ENCODE data around the gene CD74. TPM values are rescaled to one million over a fixed set of nuclear protein-coding genes. Genes with fewer than 3 reads are reported as not detected.

The CD74 gene
- total and polyA plus RNA-seq, 2 of the 8 experiments (the other 6 are each of a cell fraction or from before 2014, with no cell fraction given): 45.9 to 61.0 TPM

GRCh38 chr5:150400316-150401075 is 12.2 kb downstream of the CD74 start:
- H2BK5ac ChIP-seq (ENCODE audit: low read depth, low read length): no peak overlapping the region
- H3K9me3 ChIP-seq (ENCODE audit: insufficient read depth in 2 of 2, low read depth in 1 of 2, low read length in 1 of 2): no peaks in the 10 kb centered on the region
- POLR2A ChIA-PET (ENCODE audit: partially characterized antibody): interaction anchor here (0.8 to 19.1 kb wide), 12 partner anchors 10 to 49 kb away, joined by 3 to 455 read pairs (median 6); partner anchors contain the start of genes CD74, RPS14 and TCOF1
- no peak overlapping the region for H2AFZ ChIP-seq (ENCODE audit: low read length)
- no peak overlapping the region for H3K56ac ChIP-seq (replicated peaks; ENCODE audit: insufficient read length, low read depth, low read length)
- no peak overlapping the region for H3K4me3 ChIP-seq (ENCODE audit: extremely low read depth in 1 of 4, insufficient read depth in 2 of 4, low read depth in 3 of 4, low read length in 4 of 4)
- DNase-seq (ENCODE audit: low read depth in 1 of 2, low spot score in 2 of 2) (no peak), FAIRE-seq (no peak)
- H4K8ac ChIP-seq (ENCODE audit: extremely low read depth, insufficient read depth, low read length): no peak overlapping the region
- TF ChIP-seq SP4 (IDR thresholded peaks at IDR 0.05; ENCODE audit: low read length) (no peak), POLR2A (IDR thresholded peaks at IDR 0.05; ENCODE audit: control extremely low read depth in 1 of 2, low read depth in 2 of 2, low read length in 2 of 2) (peak in 1 of 2 experiments; percentile 49; a peak in 1 of 3 replicates)
- H2BK20ac ChIP-seq (ENCODE audit: low read length): no peak overlapping the region
- H2BK15ac ChIP-seq (ENCODE audit: low read length): no peak overlapping the region
- H4K20me1 ChIP-seq (replicated peaks in 1 of 2; ENCODE audit: control insufficient read depth in 1 of 2, insufficient read depth in 2 of 2, low read length in 2 of 2): peaks cover 6 to 11% of the 10 kb centered on the region in 2 experiments
- no peak overlapping the region for H3K23ac ChIP-seq (ENCODE audit: insufficient read length)
- H3K4me1 ChIP-seq (replicated peaks in 1 of 4; ENCODE audit: control insufficient read depth in 3 of 4, insufficient read depth in 4 of 4, low read length in 3 of 4): no peaks in the 10 kb centered on the region
- no peaks in the 10 kb centered on the region for H3K79me1 ChIP-seq (ENCODE audit: low read depth, low read length)
- H4K5ac ChIP-seq (ENCODE audit: insufficient read length, low read depth, low read length): no peak overlapping the region
- H3K9ac ChIP-seq (replicated peaks in 1 of 4; ENCODE audit: extremely low read depth in 1 of 4, low read depth in 3 of 4, low read length in 3 of 4): no peak overlapping the region
- H3K4ac ChIP-seq (replicated peaks; ENCODE audit: insufficient read length, low read depth, low read length): no peak overlapping the region
- H3K4me2 ChIP-seq (ENCODE audit: insufficient read depth in 1 of 2, low read depth in 2 of 2, low read length in 2 of 2): no peak overlapping the region
- H3K14ac ChIP-seq (ENCODE audit: insufficient read length): no peak overlapping the region
- H3K23me2 ChIP-seq (ENCODE audit: low read depth, low read length): no peaks in the 10 kb centered on the region
- no peak overlapping the region for H3K27ac ChIP-seq (ENCODE audit: low read depth, low read length)
- H2AK5ac ChIP-seq (ENCODE audit: low read depth, low read length): no peak overlapping the region
- peaks cover 28 to 70% (median 52%) of the 10 kb centered on the region in 4 experiments for H3K36me3 ChIP-seq (ENCODE audit: control insufficient read depth in 2 of 4, insufficient read depth in 4 of 4, low read length in 3 of 4)
- 94% methylated on average over 12 of the region's 12 CpGs; no CpG with 5 or more reads in 1 of the 2 experiments for WGBS, 2 experiments (ENCODE audit: extremely low coverage in 1 of 2, insufficient coverage in 1 of 2, insufficient read length in 1 of 2, insufficient replicate concordance in 2 of 2, low coverage in 1 of 2, low lambda C conversion rate in 2 of 2, missing lambda C conversion rate in 1 of 2)
- H2BK12ac ChIP-seq (ENCODE audit: low read depth, low read length): no peak overlapping the region
- no peak overlapping the region for H3K18ac ChIP-seq (ENCODE audit: extremely low read depth, low read length)
- H4K91ac ChIP-seq (replicated peaks; ENCODE audit: insufficient read length, low read length): no peak overlapping the region
- no peaks in the 10 kb centered on the region for H3K79me2 ChIP-seq (ENCODE audit: control insufficient read depth in 1 of 2, insufficient read depth in 2 of 2, low read length in 2 of 2)
- no peak overlapping the region for H2BK120ac ChIP-seq (replicated peaks; ENCODE audit: low read depth, low read length)
- CTCF ChIA-PET (ENCODE audit: partially characterized antibody): interaction anchor here (1.2 to 16.9 kb wide), 7 partner anchors 11 to 407 kb away, joined by 3 to 274 read pairs (median 20); partner anchors contain the start of genes CD74 and RPS14
- no peaks in the 10 kb centered on the region for H3K27me3 ChIP-seq (replicated peaks in 1 of 4; ENCODE audit: control insufficient read depth in 3 of 4, extremely low read depth in 1 of 4, insufficient read depth in 3 of 4, low read length in 3 of 4)
